Adrenal gland (tissue), 5 donors: ENCODE data around the gene BTBD1.

Experiments
- CTCF ChIP-seq, 6 experiments: fragments of 450-650 bp in 4 of 6; fragments of 200-600 bp in 2 of 6; sonication (generic) in 1 of 6; IDR thresholded peaks; 1 replicate in 5 of 6; 2 replicates in 1 of 6; pipeline versions ENCODE4 v1.5.1 to v1.8.0; 2016 to 2021; ENCODE audit warnings: antibody characterized with exemption in 6 of 6, mild to moderate bottlenecking in 2 of 6, moderate library complexity in 1 of 6
- POLR2A ChIP-seq, 2 donors: fragments of 450-650 bp; IDR thresholded peaks; one replicate each; pipeline ENCODE4 v1.6.1; 2017; ENCODE audit warnings: antibody characterized with exemption in 2 of 2, mild to moderate bottlenecking in 2 of 2, moderate library complexity in 1 of 2
- donor health status: DM: no; HTN: no; CAD: no.

- no peak for TF ChIP-seq CTCF (IDR thresholded peaks at IDR 0.05)
- no peak for TF ChIP-seq POLR2A (IDR thresholded peaks at IDR 0.05)
These were observed 30.8 kb downstream of the BTBD1 start for GRCh38 chr15:83036253-83036652.
